GM18867 (cell line): ENCODE measurements around the gene PDK2.

Experiments
- ATAC-seq: cut with Tn5 transposase; IDR thresholded peaks from one replicate; pipeline ENCODE4 v1.9.1; 2021; ENCODE audit warnings: mild to moderate bottlenecking, moderate library complexity; ENCODE audit not compliant: unreplicated experiment

Gene PDK2

GRCh38 chr17:50133028-50133768, 38.0 kb downstream of the PDK2 start:
- ATAC-seq, result no peak

DNA sequence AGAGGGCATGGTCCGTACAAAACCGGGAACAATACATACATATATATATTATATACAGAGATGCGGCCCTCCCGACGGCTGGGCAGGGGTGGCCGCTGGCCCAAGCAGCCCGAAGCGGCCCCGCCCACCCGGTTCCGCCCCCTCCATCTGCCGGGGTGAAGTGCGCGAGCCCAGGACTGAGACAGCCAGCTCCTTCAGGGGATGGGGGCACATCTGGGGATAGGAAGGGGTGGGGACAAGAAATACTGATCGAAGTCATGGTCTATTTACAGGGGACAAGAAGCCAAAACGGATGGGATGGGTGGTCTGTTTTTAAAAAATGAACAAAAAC, 38.6 kb downstream of the PDK2 start:
- ATAC-seq, result no peak

DNA sequence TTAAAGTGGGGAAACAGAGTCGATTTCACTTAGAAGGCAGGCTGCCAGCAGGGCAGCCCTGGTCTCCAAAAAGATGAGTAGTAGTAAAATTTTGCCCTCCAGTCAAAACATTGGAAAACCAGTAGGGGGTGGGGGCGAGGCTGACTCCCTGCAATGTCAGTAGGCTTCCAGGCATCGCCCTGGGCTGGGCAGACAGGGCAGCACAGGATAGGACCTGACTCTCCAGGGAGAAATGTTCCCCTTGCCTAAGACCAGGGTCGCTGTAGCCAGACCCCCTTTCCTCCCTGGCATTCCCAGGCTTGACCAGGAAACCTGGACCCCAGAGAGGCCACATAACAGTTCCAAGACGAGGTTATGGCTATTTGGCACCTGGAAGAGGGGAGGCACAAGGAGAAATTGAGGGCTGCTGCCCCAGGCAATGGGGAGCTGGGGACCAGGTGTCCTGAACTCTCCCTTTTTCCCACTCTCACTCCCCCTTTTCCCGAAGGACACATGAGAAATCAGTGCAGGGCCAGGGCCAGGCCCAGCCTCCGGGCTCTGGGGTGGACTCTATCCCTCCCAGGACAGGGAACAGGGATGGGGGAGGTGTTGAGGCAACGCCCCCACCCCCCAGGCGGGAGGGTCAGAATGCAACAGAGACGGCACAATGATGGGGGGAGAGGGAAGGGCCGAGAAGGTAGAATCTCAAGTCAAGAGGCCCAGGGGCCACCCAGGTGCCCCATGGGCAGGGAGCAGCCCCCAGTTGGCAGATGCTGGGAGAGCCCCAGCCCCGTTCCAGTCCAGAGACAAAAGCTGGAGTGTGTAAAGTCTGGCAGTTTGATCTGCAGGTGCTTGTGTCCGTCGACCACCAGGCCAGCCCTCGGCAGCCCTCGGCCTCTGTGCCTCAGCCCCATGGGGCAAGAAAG, 39.3 kb downstream of the PDK2 start:
- ATAC-seq, result no peak

- ATAC-seq, result no peak
These were observed 40.4 kb downstream of the PDK2 start for GRCh38 chr17:50135316-50136095.

GRCh38 chr17:50136096-50136687, 41.0 kb downstream of the PDK2 start:
- ATAC-seq, result no peak

DNA sequence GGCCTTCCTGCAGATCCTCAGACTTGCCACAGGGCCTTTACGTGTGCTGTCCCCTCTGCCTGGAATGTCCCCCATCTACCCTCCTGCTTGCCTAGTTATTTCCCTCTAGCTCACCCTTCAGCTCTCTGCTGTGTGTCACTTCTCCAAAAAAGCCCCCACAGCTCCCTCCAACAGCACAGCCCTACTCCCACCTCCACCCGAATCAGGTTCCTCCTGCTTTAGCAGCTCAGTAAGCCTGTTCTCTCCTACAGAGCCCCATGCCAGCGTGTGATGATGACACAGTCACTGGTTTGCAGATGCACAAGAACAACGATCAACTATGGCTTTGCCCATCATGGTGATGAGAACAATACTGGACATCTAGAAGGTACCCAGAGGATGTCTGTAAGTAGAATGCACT, 41.9 kb downstream of the PDK2 start:
- no peak for ATAC-seq

DNA sequence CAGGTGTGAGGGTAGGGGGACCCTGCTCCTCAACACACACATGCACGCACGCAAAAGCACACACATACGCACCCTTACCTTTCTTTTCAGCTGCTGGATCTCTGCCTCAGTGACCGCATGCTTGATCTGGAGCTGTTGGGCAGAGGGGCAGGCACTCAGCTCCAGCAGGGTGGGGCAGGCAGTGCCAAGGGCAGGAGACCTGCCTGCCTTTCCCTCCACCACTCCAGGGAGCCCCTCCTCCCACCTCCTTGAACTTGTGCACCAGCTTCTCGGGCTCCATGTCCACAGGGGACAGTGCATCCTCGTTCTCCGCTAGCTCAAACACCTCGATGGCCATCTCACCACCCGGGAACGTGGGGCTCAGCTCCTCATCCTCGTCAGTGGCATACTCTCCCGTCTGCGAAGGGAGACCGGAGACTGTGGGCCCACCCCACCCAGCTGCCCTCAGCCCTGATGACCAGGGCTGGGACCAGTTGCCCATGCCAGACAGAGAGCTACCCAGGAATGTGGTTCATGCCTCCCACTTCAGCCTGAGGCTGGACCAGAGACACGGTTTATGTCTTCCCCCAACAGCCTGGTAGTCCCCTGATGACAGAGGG, 44.1 kb downstream of the PDK2 start:
- ATAC-seq, result no peak

DNA sequence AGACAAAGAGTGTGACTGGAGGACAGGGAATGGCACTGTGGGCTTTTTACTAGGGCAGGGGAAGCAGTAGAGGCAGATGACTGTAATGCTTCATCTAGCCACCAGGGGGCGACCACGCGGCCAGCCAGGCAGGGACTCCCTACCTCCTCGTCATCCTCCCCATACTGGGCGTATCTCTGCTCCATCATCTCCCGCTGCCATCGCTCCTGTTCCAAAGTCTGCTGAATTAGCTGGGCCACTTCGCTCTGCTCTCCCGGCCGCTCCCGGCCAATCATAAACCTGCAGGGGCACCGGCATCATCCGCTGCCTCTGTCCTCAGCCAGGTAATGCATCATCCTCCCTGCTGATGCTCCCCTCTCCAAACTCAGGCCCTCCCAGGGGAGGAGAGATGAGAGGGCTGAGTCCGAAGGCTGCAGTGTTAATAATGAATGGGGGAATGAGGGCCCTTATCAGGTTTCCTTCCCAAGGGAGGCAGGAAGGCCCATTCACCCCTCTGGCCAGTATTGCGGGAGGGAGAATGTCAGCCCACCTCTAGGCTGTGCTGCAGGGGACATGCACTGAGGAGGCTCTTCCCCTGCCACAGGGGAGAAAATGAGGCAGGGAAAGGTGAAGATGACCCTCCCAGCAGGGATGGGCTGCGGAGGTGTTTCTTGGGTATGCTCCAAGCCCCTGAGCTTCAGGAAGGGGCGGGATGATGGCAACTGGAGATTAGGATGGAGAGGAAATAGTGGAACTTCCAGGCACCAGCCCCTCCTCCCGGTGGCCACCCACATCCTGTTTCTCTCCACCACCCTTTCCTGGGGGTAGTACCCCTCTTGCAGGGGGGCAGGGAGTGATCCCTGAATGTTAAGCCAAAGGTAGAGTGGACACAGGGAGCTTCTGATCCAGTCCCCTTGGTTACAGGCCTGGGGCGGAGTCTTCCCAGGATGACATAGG, 45.1 kb downstream of the PDK2 start:
- peak; percentile 58 for ATAC-seq

DNA sequence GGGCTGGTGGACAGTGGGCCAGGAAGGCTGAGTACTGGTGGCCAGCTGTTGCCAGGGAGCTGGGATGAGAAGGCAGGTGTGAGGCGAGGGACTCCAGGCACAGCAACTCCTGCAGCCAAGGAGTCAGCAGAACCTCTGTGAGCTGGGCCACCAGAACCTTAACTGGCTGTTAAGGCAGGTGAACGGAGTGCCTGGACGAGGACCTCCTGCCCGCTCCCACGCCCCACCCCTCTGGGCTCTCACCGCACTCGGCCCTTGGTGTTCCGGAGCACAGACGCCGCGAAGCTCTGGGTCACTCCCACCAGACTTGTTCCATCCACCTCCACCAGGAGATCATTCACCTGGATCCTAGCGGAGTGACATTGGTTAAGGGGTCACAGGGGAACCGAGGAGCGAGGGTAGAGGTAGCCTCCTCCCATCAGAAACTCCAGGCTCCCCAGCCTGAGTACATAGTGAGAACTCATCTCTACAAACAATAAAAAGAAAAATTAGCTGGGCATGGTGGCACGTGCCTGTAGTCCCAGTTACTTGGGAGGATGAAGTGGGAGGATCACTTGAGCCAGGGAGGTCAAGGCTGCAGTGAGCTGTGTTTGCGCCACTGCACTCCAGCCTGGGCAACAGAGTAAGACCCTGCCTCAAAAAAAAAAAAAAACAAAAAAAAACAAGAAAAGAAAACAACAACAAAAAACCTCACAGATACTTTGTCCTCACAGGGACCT, 46.0 kb downstream of the PDK2 start:
- no peak for ATAC-seq

DNA sequence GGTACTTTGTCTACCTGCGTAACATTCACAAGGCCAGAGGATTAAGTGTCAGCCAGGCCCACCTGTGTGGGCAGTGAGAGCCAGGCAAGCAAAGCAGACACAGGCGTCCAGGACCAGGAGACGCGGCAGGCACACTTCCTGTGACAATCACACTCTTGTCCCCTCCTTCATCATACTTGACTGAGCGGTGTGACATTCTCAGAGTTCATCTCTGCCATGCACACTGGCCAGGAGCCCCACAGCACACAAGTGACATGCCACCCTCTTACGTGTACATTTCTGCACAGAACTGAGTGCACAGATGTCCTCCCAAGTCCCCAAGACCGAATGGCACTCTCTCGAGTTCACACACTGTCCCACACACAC, 46.6 kb downstream of the PDK2 start:
- no peak for ATAC-seq

DNA sequence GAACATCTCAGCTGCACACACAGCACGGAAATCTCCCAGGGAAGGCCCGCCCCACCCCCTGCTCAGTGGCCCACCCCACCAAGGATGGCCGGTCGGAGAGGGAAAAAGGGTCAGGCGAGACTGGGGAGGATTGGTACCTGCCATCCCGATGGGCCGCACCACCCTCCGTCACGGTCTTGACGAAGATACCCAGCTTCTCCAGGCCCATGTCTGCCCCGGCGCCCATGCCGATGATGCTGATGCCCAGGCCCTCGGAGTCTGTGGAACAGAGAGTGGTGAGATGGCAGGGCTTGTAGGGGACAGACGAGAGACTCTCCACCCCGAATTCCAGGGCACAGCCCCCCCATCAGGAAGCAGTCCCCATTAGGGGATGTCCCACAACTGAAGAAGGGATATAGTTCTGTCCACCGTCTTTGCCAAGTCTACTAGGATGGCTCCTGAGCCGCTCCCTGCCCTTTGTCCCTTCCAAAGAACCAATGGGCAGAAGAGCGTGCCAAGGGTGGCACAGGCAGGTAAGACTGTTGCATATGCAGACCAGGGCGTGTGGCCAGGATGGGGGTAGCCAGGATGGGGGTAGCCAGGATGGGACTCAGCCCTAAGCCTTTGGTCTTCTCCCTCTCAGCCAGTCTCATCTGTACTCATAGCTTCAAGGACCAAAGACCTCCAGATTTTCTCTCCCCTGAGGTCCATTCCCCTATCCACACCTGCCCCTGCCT, 48.5 kb downstream of the PDK2 start:
- ATAC-seq, result no peak

- no peak for ATAC-seq
These were observed 49.2 kb downstream of the PDK2 start for GRCh38 chr17:50144355-50144754.

DNA sequence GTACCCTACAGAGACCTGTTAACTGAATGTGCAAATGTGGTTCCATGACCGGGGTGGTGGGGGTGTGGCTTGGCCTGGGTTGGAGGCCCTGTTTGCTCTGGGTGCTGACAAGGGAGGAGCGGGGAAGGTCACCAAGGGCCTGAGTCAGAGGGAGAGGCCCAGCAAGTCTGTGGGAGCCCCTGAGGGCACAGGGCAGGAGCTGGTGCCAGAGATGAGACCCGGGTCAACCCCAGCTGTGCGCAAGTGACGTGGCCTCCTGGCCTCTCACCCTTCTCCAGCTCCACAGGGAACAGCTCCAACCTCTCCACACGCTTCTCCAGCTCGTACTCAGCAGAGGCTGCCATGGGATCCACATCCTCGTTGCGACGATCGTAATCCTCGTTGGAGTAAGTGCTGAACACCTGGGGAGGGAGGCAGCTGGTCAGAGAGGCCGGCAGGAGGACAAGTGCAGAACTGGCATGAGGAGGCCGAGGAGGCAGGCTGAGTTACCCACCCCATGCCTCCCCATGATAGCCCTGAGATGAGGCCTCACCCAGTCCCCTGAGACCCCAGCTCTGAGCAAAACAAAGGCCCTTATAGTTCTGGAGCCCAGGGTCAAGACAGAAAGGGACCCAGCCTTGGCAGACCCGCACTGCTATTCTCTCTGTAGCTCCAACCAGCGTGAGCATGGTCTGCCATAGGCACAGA, 49.8 kb downstream of the PDK2 start:
- no peak for ATAC-seq

DNA sequence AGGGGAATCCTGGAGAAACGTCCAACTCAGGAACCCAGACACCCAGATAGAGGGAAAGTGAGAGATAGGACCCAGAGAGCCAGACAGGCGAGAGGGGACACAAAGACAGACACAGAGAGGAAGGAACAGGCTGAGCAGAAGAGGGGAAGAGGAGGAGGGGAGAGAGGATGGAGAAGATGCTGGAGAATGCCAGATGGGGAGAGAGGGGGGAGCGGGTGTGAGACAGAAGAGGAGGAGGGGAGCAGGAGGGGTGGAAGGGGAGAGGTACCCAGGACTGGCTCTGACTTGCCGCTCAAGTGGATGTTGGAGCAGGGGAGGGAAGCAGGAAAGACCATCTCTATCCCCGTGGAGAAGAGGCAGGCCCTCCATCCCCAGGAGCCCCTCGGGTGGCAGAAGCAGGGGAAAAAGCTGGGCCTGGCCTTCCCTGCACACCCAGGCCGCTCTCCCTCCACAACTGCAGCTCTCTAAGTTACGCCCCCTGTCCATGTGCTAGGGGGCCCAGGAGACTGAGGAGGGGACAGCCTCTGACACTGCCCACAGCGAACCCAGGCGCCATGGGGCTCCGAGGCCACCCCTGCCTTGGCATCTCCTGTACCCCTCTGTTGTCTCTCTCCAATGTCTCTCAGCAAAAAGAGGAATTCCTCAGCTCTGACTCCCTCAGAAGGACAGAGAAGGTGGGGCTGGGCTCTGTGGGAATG, 50.5 kb downstream of the PDK2 start:
- ATAC-seq, result no peak

DNA sequence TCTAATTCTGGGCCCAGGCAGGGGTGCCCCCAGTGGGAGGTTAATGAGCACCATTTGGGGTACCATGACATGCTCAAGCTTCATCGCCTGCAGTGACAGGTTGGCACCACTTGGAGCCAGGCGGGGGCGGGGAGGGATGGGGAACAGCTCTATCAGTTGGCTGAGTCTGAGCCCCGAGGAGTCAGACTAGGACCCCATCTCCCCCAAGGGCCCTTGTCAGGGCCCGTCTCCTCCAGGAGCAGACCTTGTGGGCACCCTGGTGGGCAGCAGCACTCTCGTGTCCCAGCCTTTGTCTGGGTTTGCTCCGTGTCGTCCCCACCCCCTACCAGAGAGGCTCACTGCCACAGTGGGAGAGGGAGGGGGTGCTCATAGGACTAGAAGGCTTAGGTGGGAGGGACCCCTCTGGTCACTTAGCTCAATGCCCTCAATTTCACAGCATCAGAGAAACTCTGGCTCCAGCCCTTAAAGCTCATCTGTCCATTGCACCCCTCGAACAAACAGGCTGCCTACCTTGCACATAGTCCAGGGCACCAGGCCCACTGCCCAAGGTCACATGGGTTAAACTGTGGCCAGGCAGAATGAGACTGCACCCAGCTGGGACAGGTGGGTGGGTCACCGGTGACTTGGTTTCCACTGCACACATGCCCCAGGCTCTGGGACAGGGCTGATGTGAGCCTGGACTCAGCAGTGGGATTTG, 51.2 kb downstream of the PDK2 start:
- no peak for ATAC-seq

- no peak for ATAC-seq
These were observed 51.9 kb downstream of the PDK2 start for GRCh38 chr17:50146927-50147665.
